GM23338 (cell line): ENCODE results near the gene GIPC1. TPM values are rescaled to one million over a fixed set of nuclear protein-coding genes. Genes with fewer than 3 reads are reported as not detected.
A peak's percentile ranks its signal among the peaks of the same experiment; 100 is the strongest.

Experiments used
- ATAC-seq: fragments of 200-7000 bp; cut with Tn5 transposase; 3 replicates; pipeline ENCODE4 v1.9.1; 2020
- DNase-seq: peaks from one replicate; pipeline ENCODE4 v3.0.0-alpha.2; 2015; ENCODE audit warnings: low spot score
- H2AFZ ChIP-seq: fragments of 200-600 bp; sonication (generic); 2 replicates; pipeline ENCODE4 v1.8.0; 2016; ENCODE audit warnings: antibody characterized with exemption, mild to moderate bottlenecking, moderate library complexity
- H3F3A ChIP-seq: fragments of 200-600 bp; sonication (generic); replicated peaks from 2 replicates; pipeline ENCODE4 v1.8.0; 2017; ENCODE audit warnings: antibody characterized with exemption, mixed run types, low read depth
- H3K27ac ChIP-seq: fragments of 200-600 bp; sonication (generic); 2 replicates; pipeline ENCODE4 v1.6.1; 2016; ENCODE audit warnings: low read depth
- H3K27me3 ChIP-seq: fragments of 200-600 bp; sonication (generic); 2 replicates; pipeline ENCODE4 v1.8.0; 2016; ENCODE audit warnings: mild to moderate bottlenecking, mixed run types, moderate library complexity; ENCODE audit not compliant: insufficient read depth
- H3K36me3 ChIP-seq: fragments of 200-600 bp; sonication (generic); 2 replicates; pipeline ENCODE4 v1.8.0; 2016; ENCODE audit warnings: mild to moderate bottlenecking; ENCODE audit not compliant: insufficient read depth
- H3K4me1 ChIP-seq: fragments of 200-600 bp; sonication (generic); 2 replicates; pipeline ENCODE4 v1.8.0; 2016; ENCODE audit warnings: mild to moderate bottlenecking, moderate library complexity; ENCODE audit not compliant: insufficient read depth
- H3K4me2 ChIP-seq: fragments of 200-600 bp; sonication (generic); 2 replicates; pipeline ENCODE4 v1.7.1; 2017; ENCODE audit warnings: mixed run types
- H3K4me3 ChIP-seq: fragments of 200-600 bp; sonication (generic); 2 replicates; pipeline ENCODE4 v1.6.1; 2016; ENCODE audit warnings: mixed run types
- H3K79me2 ChIP-seq: fragments of 200-600 bp; sonication (generic); replicated peaks from 2 replicates; pipeline ENCODE4 v1.8.0; 2017; ENCODE audit warnings: mild to moderate bottlenecking; ENCODE audit not compliant: insufficient read depth
- H3K9me2 ChIP-seq: fragments of 200-600 bp; sonication (generic); 2 replicates; pipeline ENCODE4 v1.8.0; 2017; ENCODE audit not compliant: insufficient read depth
- H4K20me1 ChIP-seq: fragments of 200-600 bp; sonication (generic); replicated peaks from 2 replicates; pipeline ENCODE4 v1.8.0; 2017; ENCODE audit warnings: mild to moderate bottlenecking; ENCODE audit not compliant: insufficient read depth
- H3K27ac Mint-ChIP-seq: 2 replicates; pipeline ENCODE4 v1.8.0; 2020; ENCODE audit warnings: inconsistent platforms, mild to moderate bottlenecking, moderate library complexity, mixed read lengths
- H3K27me3 Mint-ChIP-seq: 3 replicates; pipeline ENCODE4 v1.8.0; 2022; ENCODE audit warnings: low read depth, mild to moderate bottlenecking, moderate library complexity, mixed read lengths, inconsistent platforms; ENCODE audit not compliant: insufficient read depth, poor library complexity
- H3K36me3 Mint-ChIP-seq: 3 replicates; pipeline ENCODE4 v1.8.0; 2021; ENCODE audit warnings: low read depth, mild to moderate bottlenecking, inconsistent platforms, moderate library complexity, mixed read lengths
- H3K4me1 Mint-ChIP-seq: 3 replicates; pipeline ENCODE4 v1.8.0; 2020; ENCODE audit warnings: mild to moderate bottlenecking, inconsistent platforms, mixed read lengths
- H3K4me3 Mint-ChIP-seq: 3 replicates; pipeline ENCODE4 v1.8.0; 2021; ENCODE audit warnings: moderate library complexity, mild to moderate bottlenecking, inconsistent platforms, mixed read lengths
- H3K9me3 Mint-ChIP-seq: 3 replicates; pipeline ENCODE4 v1.8.0; 2020; ENCODE audit warnings: moderate library complexity, mild to moderate bottlenecking, inconsistent platforms, mixed read lengths
- CREB1 ChIP-seq: fragments of 250-450 bp; sonication (Bioruptor Pico); IDR thresholded peaks from 2 replicates; pipeline ENCODE4 v1.5.0; 2020; ENCODE audit warnings: low read depth, mild to moderate bottlenecking, moderate library complexity
- ZNF114 ChIP-seq: fragments of 250-450 bp; sonication (Bioruptor Pico); IDR thresholded peaks from 2 replicates; pipeline ENCODE4 v1.5.0; 2020; ENCODE audit warnings: mild to moderate bottlenecking, moderate library complexity
- polyA plus RNA-seq: library from polyadenylated mRNA; unstranded; fragments of >200 nt; fragmentation: Nextera tagmentation; extraction: Ambion mirVana; gene quantifications from 2 replicates; pipeline ENCODE4 v1.2.1, GENCODE V29; 2016
- total RNA-seq: library from RNA; depleted of rRNA; stranded (reverse); fragments of >200 nt; shearing (Covaris generic); gene quantifications from 2 replicates; pipeline ENCODE4 v1.2.3, GENCODE V29; 2014
- TF ChIP-seq, protein P1 (sequence below): IDR thresholded peaks from one replicate; pipeline ENCODE4 v1.6.1; 2018; ENCODE audit warnings: antibody characterized with exemption; ENCODE audit not compliant: unreplicated experiment
- TF ChIP-seq, protein P2 (sequence below), 2 experiments: fragments of 200-600 bp in 1 of 2; sonication (generic) in 1 of 2; conservative IDR thresholded peaks; 2 replicates each; pipeline versions ENCODE4 v1.5.1 to v1.6.1; 2016 to 2017; ENCODE audit warnings: antibody characterized with exemption in 2 of 2, low read depth in 2 of 2, mild to moderate bottlenecking in 2 of 2, moderate library complexity in 1 of 2

GIPC1 gene
- total and polyA plus RNA-seq, 2 experiments from 2014 or later, result 51.6 to 106 TPM

DNA sequence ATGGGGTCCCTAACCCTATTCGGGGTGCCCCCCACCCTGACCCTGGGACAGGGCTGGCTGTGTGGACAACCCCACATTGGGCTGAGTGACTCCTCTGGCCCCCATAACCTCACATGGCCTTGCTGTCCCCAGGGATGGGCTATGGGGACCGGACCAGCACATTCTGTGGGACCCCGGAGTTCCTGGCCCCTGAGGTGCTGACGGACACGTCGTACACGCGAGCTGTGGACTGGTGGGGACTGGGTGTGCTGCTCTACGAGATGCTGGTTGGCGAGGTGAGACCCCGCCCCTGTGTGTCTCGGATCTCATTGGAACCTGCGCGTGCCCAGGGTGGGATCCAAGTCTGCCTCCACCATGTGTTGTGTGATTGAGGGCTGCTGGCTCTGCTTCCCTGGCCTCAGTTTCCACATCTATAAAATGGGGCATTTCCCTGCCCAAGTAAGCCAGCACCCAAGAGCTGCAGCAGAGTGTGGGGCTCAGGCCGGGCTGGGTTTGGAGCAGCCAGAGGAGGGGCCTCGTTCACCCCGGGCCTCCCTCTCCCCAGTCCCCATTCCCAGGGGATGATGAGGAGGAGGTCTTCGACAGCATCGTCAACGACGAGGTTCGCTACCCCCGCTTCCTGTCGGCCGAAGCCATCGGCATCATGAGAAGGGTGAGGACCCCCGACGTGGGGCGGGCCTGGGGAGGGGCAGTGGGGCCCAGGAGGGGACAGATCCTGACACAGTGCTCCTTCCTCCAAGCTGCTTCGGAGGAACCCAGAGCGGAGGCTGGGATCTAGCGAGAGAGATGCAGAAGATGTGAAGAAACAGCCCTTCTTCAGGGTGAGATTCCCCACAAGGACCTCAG lies 25.7 kb downstream of the GIPC1 start (continued):
- TF ChIP-seq, protein P1, sequence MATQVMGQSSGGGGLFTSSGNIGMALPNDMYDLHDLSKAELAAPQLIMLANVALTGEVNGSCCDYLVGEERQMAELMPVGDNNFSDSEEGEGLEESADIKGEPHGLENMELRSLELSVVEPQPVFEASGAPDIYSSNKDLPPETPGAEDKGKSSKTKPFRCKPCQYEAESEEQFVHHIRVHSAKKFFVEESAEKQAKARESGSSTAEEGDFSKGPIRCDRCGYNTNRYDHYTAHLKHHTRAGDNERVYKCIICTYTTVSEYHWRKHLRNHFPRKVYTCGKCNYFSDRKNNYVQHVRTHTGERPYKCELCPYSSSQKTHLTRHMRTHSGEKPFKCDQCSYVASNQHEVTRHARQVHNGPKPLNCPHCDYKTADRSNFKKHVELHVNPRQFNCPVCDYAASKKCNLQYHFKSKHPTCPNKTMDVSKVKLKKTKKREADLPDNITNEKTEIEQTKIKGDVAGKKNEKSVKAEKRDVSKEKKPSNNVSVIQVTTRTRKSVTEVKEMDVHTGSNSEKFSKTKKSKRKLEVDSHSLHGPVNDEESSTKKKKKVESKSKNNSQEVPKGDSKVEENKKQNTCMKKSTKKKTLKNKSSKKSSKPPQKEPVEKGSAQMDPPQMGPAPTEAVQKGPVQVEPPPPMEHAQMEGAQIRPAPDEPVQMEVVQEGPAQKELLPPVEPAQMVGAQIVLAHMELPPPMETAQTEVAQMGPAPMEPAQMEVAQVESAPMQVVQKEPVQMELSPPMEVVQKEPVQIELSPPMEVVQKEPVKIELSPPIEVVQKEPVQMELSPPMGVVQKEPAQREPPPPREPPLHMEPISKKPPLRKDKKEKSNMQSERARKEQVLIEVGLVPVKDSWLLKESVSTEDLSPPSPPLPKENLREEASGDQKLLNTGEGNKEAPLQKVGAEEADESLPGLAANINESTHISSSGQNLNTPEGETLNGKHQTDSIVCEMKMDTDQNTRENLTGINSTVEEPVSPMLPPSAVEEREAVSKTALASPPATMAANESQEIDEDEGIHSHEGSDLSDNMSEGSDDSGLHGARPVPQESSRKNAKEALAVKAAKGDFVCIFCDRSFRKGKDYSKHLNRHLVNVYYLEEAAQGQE, result no peak
- TF ChIP-seq CREB1 (CRISPR knock-in tag), result no peak
- TF ChIP-seq, protein P2, sequence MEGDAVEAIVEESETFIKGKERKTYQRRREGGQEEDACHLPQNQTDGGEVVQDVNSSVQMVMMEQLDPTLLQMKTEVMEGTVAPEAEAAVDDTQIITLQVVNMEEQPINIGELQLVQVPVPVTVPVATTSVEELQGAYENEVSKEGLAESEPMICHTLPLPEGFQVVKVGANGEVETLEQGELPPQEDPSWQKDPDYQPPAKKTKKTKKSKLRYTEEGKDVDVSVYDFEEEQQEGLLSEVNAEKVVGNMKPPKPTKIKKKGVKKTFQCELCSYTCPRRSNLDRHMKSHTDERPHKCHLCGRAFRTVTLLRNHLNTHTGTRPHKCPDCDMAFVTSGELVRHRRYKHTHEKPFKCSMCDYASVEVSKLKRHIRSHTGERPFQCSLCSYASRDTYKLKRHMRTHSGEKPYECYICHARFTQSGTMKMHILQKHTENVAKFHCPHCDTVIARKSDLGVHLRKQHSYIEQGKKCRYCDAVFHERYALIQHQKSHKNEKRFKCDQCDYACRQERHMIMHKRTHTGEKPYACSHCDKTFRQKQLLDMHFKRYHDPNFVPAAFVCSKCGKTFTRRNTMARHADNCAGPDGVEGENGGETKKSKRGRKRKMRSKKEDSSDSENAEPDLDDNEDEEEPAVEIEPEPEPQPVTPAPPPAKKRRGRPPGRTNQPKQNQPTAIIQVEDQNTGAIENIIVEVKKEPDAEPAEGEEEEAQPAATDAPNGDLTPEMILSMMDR (conservative IDR thresholded peaks at IDR 0.05; ENCODE audit: low read depth in 2 of 2), result no peak

DNA sequence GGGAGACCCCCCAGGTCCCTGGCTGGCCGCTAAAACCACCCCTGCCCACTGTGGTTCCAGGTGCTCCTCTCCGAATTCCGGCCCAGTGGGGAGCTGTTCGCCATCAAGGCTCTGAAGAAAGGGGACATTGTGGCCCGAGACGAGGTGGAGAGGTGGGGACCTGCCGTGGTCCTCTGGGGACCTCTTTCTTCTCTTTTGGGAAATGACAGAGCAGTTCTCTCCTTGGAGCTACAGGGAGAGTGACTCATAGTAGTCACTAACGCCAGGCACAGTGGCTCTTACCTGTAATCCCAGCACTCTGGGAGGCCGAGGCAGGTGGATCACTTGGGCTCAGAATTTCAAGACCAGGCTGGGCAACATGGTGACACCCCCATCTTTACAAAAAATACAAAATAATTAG lies 28.1 kb downstream of the GIPC1 start:
- H3K27me3 ChIP-seq, result peaks cover 3% of the 10 kb centered on the region
- no peak overlapping the region for H3K27ac ChIP-seq
- Mint-ChIP-seq H3K9me3 (no peaks in the 10 kb centered on the region), H3K27me3 (peaks cover 13% of the 10 kb centered on the region), H3K27ac (no peak overlapping the region), H3K36me3 (peaks cover 31% of the 10 kb centered on the region), H3K4me1 (peaks cover 5% of the 10 kb centered on the region; the same call in 2 of the 3 replicates), H3K4me3 (no peak overlapping the region)
- H3K36me3 ChIP-seq, result peaks cover 13% of the 10 kb centered on the region; the same call in 1 of the 2 replicates
- H3K79me2 ChIP-seq, result no peaks in the 10 kb centered on the region
- no peak overlapping the region for H3K4me2 ChIP-seq
- no peaks in the 10 kb centered on the region for H3K9me2 ChIP-seq
- no peak overlapping the region for H2AFZ ChIP-seq
- ATAC-seq (no peak), DNase-seq (no peak)
- no peaks in the 10 kb centered on the region for H3K4me1 ChIP-seq
- no peak overlapping the region for H3K4me3 ChIP-seq
- no peaks in the 10 kb centered on the region; the same call in 1 of the 2 replicates for H4K20me1 ChIP-seq
- H3F3A ChIP-seq, result 0 out of 2 replicates have a peak, but pooled peaks cover under 1% of the 10 kb centered on the region
- TF ChIP-seq, protein P2 (conservative IDR thresholded peaks at IDR 0.05; ENCODE audit: low read depth in 2 of 2), result peak in 1 of 2 experiments; percentile 26; a peak in 2 of 4 replicates
- TF ChIP-seq ZNF114 (CRISPR knock-in tag), result no peak
